GM13977 (cell line): ENCODE measurements around the gene ADAMTS1.

Experiments used
- DNase-seq: peaks from one replicate; pipeline ENCODE4 v3.0.0; 2012; ENCODE audit warnings: low spot score
- in situ Hi-C: fragments of 300-500 bp; cut with MboI; formaldehyde crosslinking; loops from one replicate; pipeline ENCODE4 v1.12.0; 2022; ENCODE audit warnings: low sequenced_read_pairs, low pct_unique_long_range_greater_than_20kb, mixed read lengths, inconsistent platforms; ENCODE audit not compliant: unreplicated experiment
- TF ChIP-seq, protein P1 (sequence below): IDR thresholded peaks from 2 replicates; pipeline ENCODE4 v1.5.1; 2012; ENCODE audit warnings: mild to moderate bottlenecking, control low read depth; ENCODE audit not compliant: insufficient read depth; ENCODE audit errors: extremely low read depth, missing control alignments

Gene ADAMTS1

DNA sequence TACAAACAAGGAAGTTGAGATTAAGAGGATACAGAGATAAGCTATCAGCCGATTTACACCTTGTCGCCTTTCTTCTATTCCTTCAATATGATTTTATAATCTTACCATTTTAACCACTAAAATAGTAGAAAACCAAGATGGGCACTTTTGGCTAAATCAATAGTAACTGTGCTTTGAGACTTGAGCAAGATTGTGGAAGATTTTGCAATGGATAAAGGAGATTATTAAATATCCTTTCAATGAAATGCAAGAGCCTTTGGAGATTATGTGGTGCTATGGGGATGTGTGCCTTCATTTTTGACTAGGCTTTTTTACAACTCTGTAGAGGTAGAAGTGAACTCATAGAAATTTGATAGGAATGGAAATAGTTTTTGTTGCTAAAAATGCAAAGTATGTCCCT lies 33.7 kb downstream of the ADAMTS1 start:
- TF ChIP-seq, protein P1, sequence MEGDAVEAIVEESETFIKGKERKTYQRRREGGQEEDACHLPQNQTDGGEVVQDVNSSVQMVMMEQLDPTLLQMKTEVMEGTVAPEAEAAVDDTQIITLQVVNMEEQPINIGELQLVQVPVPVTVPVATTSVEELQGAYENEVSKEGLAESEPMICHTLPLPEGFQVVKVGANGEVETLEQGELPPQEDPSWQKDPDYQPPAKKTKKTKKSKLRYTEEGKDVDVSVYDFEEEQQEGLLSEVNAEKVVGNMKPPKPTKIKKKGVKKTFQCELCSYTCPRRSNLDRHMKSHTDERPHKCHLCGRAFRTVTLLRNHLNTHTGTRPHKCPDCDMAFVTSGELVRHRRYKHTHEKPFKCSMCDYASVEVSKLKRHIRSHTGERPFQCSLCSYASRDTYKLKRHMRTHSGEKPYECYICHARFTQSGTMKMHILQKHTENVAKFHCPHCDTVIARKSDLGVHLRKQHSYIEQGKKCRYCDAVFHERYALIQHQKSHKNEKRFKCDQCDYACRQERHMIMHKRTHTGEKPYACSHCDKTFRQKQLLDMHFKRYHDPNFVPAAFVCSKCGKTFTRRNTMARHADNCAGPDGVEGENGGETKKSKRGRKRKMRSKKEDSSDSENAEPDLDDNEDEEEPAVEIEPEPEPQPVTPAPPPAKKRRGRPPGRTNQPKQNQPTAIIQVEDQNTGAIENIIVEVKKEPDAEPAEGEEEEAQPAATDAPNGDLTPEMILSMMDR = no peak
- in situ Hi-C loops = no loop called here
- DNase-seq = no peak

DNA sequence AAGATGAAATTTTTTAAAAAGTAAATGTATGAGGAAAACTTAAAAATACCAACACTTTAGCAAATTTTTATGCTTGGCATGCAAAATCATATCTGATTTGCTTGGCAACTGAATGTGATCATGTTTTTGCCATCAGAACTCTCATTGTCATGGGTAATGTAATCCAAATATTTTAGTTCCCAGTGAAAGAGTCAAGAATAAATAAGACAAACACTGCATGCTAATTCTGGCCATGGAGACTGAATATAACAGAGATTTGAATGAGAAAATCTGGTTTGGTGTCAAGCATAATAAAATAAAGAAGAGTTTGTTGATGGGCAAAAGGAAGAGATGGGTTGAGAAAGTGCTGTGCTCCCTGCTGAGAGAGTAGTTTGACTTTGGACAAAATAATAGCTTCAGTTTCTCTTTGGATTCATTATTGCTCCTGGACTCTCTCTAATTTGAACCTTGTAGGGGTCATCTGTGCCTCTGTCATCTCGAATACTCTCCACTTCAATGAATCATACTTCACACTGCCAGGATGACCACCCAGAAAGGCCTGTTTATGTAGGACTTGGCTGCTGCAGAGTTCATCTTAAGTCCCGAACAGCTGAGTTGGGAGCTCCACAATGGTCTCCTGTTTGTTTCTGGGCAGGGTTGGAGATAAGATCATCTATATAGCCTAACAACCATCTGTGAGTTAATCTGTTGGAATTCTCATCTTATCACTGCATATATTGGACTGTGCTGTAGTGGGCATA lies 34.4 kb downstream of the ADAMTS1 start:
- no peak for DNase-seq
- in situ Hi-C loops = no loop called here
- TF ChIP-seq, protein P1 = no peak

DNA sequence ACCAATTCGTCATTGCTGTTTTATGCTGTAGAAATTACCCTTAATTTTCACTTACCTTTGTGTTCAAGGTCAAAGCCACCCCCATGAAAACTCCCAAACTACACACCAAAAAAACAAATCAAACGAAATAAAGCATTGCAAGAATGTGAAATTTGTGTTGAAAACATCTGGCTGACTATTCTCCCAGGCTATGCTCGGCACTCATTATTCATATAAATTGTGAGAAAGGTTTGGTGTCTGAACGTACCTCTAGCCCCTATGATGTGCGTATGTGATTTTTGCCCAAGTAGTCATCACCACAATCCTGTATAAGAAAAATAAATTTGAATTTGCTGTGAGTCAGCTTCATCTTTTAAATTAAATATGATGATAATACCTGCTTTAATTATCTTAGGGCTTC lies 34.9 kb downstream of the ADAMTS1 start:
- TF ChIP-seq, protein P1 = no peak
- in situ Hi-C loops = no loop called here
- DNase-seq = no peak

DNA sequence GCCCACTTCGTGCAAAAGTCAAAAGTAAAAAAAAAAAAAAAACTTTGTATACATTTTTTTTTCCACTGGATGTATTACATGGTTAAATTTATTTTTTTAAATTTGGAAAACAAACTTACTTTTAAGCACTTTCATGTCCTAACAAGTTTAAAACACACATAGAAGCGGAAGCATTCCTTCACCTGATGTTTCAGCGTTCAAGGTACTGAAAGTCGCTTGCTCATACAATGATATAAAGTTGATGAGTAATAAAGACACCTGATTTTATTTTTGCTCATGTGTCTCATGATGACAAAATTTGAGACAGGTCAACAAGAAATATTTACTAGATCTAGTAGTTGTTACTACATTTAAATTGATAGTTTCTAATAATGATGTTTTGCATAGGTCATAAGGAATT lies 35.5 kb downstream of the ADAMTS1 start:
- TF ChIP-seq, protein P1 = no peak
- in situ Hi-C loops = no loop called here

DNA sequence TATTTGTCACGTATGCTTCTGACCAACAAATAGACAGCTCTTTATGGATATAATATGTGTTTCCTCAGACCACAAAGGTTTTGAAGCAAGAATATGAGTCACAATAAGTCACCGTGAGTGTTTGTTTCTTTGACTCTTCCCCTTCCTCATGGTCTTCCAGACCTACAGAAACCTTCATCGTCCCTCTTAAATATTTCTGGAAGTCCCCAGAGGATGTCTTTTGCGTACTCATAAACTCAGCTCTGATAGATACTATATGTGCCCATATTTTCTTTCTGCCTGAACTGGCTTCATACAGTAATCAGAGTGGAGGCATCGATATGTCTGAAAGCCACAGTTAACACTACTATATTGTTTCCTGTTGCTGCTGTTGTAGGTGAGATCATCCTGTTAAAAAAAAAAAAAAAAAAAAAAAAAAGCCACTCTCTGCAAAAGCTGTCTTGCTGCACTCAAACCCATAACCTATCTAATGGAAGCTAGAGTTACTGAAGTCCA lies 38.4 kb downstream of the ADAMTS1 start:
- TF ChIP-seq, protein P1 = no peak
- no peak for DNase-seq
- in situ Hi-C loops = no loop called here

More for the DNA sequence above, 35.5 kb downstream of the ADAMTS1 start:
- DNase-seq = no peak

DNA sequence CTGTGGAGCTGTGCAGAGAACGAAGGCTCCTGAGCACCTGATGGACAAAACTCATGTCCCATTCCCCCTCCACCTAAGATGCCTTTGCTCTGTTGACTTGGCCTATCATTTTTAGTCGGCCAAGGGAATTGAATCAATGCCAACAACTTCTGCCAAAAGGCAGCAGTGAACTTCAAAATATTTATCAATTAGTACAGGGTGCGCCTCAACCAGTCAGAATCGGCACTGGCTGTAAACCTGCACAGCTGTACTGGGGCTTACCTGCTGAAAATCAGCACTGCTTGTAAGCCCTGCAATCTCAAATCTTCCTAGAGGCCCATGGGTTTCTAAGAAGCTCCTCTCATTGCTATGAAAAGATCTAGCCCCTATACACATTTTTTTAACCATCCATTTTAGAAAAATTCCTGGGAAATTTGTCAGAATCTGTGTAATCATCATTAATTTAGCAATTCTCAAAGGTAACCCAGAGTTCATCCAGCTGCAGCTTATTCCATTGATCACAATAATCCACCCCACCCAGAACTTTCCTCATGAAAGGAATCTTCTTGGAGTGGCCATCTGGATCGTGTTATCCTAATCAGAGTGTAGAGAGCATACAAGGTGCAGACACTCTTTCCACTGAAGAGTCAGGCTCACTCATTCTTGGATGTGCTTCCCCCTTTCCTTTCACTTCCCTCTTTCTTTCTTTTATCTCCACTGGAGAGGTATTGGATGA lies 40.2 kb downstream of the ADAMTS1 start:
- TF ChIP-seq, protein P1 = no peak
- DNase-seq = no peak
- in situ Hi-C loops = no loop called here
